SJCRH30 (cell line): ENCODE measurements around the gene AVPI1. TPM values are rescaled to one million over a fixed set of nuclear protein-coding genes. Genes with fewer than 3 reads are reported as not detected.

Experiments used
- DNase-seq, 2 experiments: peaks; one replicate each; pipeline ENCODE4 v3.0.0-alpha.2; 2015 to 2020
- H3K27ac ChIP-seq: fragments of 250-450 bp; sonication (Bioruptor Pico); 2 replicates; pipeline ENCODE4 v1.5.1; 2020; ENCODE audit warnings: mild to moderate bottlenecking, moderate library complexity
- H3K27me3 ChIP-seq: fragments of 250-450 bp; sonication (Bioruptor Pico); 2 replicates; pipeline ENCODE4 v1.5.1; 2020; ENCODE audit warnings: mild to moderate bottlenecking, moderate library complexity
- H3K36me3 ChIP-seq: fragments of 250-450 bp; sonication (Bioruptor Pico); 2 replicates; pipeline ENCODE4 v1.5.1; 2020; ENCODE audit warnings: mild to moderate bottlenecking, moderate library complexity
- H3K4me1 ChIP-seq: fragments of 250-450 bp; sonication (Bioruptor Pico); 2 replicates; pipeline ENCODE4 v1.5.1; 2020; ENCODE audit warnings: mild to moderate bottlenecking, moderate library complexity
- H3K4me3 ChIP-seq: fragments of 250-450 bp; sonication (Bioruptor Pico); 2 replicates; pipeline ENCODE4 v1.5.1; 2020; ENCODE audit warnings: mild to moderate bottlenecking, moderate library complexity
- H3K9me3 ChIP-seq: fragments of 250-450 bp; sonication (Bioruptor Pico); replicated peaks from 2 replicates; pipeline ENCODE4 v1.5.1; 2020; ENCODE audit warnings: mild to moderate bottlenecking, moderate library complexity
- total RNA-seq: library from RNA; depleted of rRNA; stranded (reverse); fragments of >200 nt; shearing (Covaris generic); gene quantifications from 2 replicates; pipeline ENCODE4 v1.2.3, GENCODE V29; 2014

AVPI1 gene
- total RNA-seq, 1 experiment from 2014 or later = 11.2 TPM

DNA sequence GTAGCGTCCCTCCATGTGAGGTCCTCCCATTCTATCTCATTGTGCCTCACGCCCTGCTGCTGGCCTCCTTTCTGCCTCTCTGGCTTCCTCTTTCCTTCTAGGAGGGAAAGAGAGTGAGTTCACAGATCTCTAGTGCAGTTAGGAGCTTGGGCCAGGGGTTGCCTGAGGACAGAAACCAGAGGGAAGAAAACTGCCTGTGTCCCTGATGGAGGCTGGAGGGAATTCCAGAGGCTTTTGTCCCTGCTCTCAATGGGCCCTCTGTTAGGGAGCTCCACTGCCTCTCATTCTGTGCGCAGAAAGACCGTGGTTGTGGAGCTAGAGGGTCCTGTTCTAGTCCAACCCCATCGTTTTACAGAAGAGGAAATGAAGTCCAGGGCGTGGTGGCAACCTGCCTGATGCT, 31.1 kb upstream of the AVPI1 start:
- peak; percentile 71 to 87 for DNase-seq
- no peak overlapping the region for H3K4me3 ChIP-seq

GRCh38 chr10:97717627-97718026, 30.6 kb upstream of the AVPI1 start:
- H3K27ac ChIP-seq = peak overlapping the region; percentile 82
- no peaks in the 10 kb centered on the region for H3K9me3 ChIP-seq

More for the DNA sequence above, 31.1 kb upstream of the AVPI1 start:
- no peaks in the 10 kb centered on the region; the same call in 1 of the 2 replicates for H3K36me3 ChIP-seq
- peaks cover 34% of the 10 kb centered on the region for H3K4me1 ChIP-seq
- peak overlapping the region; percentile 82 for H3K27ac ChIP-seq
- H3K27me3 ChIP-seq = no peaks in the 10 kb centered on the region
- H3K9me3 ChIP-seq = no peaks in the 10 kb centered on the region

DNA sequence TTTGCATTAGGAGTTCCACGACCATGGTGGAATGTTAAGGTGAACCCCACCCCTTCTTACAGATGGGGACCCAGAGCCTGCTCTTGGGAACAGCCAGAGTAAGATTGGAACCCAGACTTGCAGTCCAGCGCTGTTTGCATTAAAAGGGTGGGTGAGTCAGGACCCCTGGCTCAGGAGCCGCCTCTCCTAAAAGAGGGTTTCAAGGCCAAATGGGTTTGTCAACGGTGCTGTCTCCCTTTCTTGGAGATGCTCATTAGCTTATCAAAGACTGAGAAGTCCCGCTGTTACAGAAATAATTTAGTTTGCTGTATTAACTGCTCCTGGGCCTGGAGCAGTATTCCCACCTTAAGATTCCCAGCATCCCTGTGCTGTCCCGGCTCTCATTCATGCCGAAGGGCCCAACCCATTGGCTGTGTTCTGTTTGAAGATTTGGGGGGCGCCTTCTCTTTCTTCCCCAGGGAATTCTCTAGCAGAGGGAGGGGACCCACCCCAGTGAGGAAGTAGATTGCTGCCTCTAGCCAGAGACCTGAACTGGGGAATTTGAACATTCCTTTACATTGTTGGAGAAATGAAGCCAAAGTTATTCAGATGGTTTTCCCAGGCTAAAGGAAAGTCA, 28.3 kb upstream of the AVPI1 start:
- no peak for DNase-seq
- H3K27me3 ChIP-seq = no peaks in the 10 kb centered on the region
- no peaks in the 10 kb centered on the region; the same call in 1 of the 2 replicates for H3K36me3 ChIP-seq
- H3K4me1 ChIP-seq = peaks cover 34% of the 10 kb centered on the region
- no peaks in the 10 kb centered on the region for H3K9me3 ChIP-seq
- H3K4me3 ChIP-seq = peak overlapping the region; percentile 70
- peak overlapping the region; percentile 76; the same call in 1 of the 2 replicates for H3K27ac ChIP-seq

More at GRCh38 chr10:97717627-97718026, 30.6 kb upstream of the AVPI1 start:
- Histone ChIP-seq H3K36me3 (no peaks in the 10 kb centered on the region; the same call in 1 of the 2 replicates), H3K4me1 (peaks cover 34% of the 10 kb centered on the region), H3K27me3 (no peaks in the 10 kb centered on the region), H3K4me3 (no peak overlapping the region)
- DNase-seq = no peak

GRCh38 chr10:97714401-97715258, 27.6 kb upstream of the AVPI1 start:
- H3K36me3 ChIP-seq = no peaks in the 10 kb centered on the region; the same call in 1 of the 2 replicates
- peak overlapping the region; percentile 76 for H3K27ac ChIP-seq
- no peaks in the 10 kb centered on the region for H3K9me3 ChIP-seq
- peak overlapping the region; percentile 70 for H3K4me3 ChIP-seq
- DNase-seq = peak; percentile 82 to 85
- no peaks in the 10 kb centered on the region for H3K27me3 ChIP-seq
- peaks cover 30% of the 10 kb centered on the region for H3K4me1 ChIP-seq

- Histone ChIP-seq H3K27me3 (no peaks in the 10 kb centered on the region), H3K36me3 (no peaks in the 10 kb centered on the region; the same call in 1 of the 2 replicates), H3K27ac (peak overlapping the region; percentile 76), H3K4me1 (peaks cover 22% of the 10 kb centered on the region), H3K4me3 (peak overlapping the region; percentile 70), H3K9me3 (no peaks in the 10 kb centered on the region)
- peak; percentile 71 to 73 for DNase-seq
These were observed 26.9 kb upstream of the AVPI1 start for GRCh38 chr10:97713826-97714400.

GRCh38 chr10:97713339-97713825, 26.3 kb upstream of the AVPI1 start, which contains the start of gene MARVELD1:
Gene MARVELD1, plus strand, starts transcription at chr10:97713730. Its CDS starts 147 bp downstream, at chr10:97713877.
- Histone ChIP-seq H3K4me3 (peak within 1 kb of the TSS; percentile 70), H3K4me1 (peaks cover 17% of the 10 kb centered on the region), H3K36me3 (no peaks in the 10 kb centered on the region; the same call in 1 of the 2 replicates), H3K27ac (peak within 1 kb of the TSS; percentile 76), H3K9me3 (no peaks in the 10 kb centered on the region), H3K27me3 (no peaks in the 10 kb centered on the region)
- peak; percentile 88 to 91 for DNase-seq

DNA sequence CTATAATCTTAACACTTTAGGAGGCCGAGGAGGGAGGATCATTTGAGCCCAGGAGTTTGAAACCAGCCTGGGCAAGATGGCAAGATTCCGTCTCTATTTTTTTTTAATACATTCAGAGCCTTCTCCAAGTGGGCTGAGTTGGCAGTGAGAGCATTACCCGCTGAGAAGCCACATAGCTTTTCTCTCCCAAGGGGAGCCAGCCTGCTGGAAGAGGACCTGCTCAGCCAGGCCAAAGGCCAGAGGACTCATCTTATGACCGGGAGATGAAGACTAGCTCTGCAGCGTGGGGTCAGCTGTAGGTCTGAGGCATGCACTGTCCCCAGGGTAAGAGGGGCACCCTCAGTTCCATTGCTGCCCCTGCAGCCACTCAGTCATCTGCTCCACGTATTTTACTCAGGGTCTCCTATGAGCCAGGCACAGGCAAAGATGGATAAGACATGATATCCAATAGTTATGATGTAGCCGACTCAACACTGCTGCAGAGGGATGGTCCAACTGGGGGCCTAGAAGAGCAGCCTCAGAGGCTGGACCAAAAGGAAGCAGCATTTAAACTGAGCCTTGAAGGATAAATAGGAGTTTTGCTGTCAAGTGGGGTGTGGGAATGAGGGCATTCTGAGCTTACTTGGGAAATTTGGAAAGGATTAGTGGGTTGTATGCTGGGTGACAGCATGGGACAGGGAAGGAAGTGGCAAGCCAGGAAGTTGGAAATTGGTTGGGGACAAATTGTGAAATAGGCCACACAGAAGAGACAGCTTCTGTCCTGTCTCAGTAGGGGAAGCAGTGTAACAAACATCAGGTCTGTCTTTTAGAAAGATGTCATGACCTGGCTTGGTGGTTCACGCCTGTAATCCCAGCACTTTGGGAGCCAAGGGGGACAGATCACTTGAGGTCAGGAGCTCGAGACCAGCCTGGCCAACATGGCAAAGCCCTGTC, 24.9 kb upstream of the AVPI1 start:
- Histone ChIP-seq H3K27ac (no peak overlapping the region), H3K9me3 (no peaks in the 10 kb centered on the region), H3K27me3 (no peaks in the 10 kb centered on the region), H3K4me3 (no peak overlapping the region), H3K4me1 (peaks cover 3% of the 10 kb centered on the region; the same call in 1 of the 2 replicates), H3K36me3 (no peaks in the 10 kb centered on the region)
- no peak for DNase-seq

- Histone ChIP-seq H3K36me3 (no peaks in the 10 kb centered on the region), H3K27ac (no peak overlapping the region), H3K4me1 (no peaks in the 10 kb centered on the region), H3K27me3 (no peaks in the 10 kb centered on the region), H3K9me3 (peaks cover 4% of the 10 kb centered on the region; the same call in 1 of the 2 replicates), H3K4me3 (no peak overlapping the region)
- peak; percentile 69 to 84 for DNase-seq
These were observed 22.2 kb upstream of the AVPI1 start for GRCh38 chr10:97708976-97709946.

GRCh38 chr10:97708167-97708566, 21.1 kb upstream of the AVPI1 start:
- no peak for DNase-seq
- no peaks in the 10 kb centered on the region for H3K4me1 ChIP-seq
- peaks cover 4% of the 10 kb centered on the region; the same call in 1 of the 2 replicates for H3K9me3 ChIP-seq
- H3K4me3 ChIP-seq = no peak overlapping the region
- H3K36me3 ChIP-seq = no peaks in the 10 kb centered on the region
- no peak overlapping the region for H3K27ac ChIP-seq
- H3K27me3 ChIP-seq = no peaks in the 10 kb centered on the region

DNA sequence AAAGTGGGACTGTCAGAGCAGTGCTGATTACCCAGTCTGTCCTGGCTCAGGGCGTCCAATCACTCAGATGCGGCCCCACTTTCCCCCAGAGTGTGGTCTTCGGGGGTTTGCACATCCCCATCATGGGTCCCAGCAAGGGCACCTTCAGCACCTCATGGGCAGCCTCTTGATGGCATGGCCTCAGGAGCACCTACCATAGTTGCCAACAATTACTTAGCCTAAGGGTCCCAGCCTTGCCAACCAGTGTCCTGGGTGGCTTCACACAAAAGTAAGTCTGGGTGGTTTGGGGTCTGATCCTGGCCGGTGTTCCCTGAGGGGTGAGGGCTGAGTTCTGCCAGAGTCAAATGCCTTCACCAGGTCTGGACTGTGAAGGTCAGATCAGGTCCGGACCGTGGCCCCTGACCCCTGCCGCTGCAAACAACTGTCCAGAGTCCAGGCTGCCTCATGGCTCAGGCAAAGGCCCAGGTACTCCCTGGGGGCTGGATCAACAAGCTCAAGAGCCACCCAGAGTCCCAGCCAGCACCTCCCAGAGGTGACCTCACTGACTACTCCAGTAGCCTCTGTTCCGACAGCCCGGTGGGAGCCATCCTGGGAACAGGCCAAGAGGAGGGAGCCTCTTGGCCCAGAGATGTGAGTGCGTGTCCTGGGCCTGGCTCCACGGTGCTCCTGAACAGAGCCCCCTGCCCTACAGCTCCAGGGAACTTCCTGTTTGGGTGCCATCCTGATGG, 20.3 kb upstream of the AVPI1 start:
- no peaks in the 10 kb centered on the region for H3K4me1 ChIP-seq
- no peak for DNase-seq
- no peaks in the 10 kb centered on the region for H3K27me3 ChIP-seq
- peaks cover 4% of the 10 kb centered on the region; the same call in 1 of the 2 replicates for H3K9me3 ChIP-seq
- H3K27ac ChIP-seq = no peak overlapping the region
- H3K36me3 ChIP-seq = no peaks in the 10 kb centered on the region
- H3K4me3 ChIP-seq = no peak overlapping the region

GRCh38 chr10:97705006-97705670, 18.1 kb upstream of the AVPI1 start:
- H3K27ac ChIP-seq = no peak overlapping the region
- no peaks in the 10 kb centered on the region for H3K27me3 ChIP-seq
- H3K4me3 ChIP-seq = no peak overlapping the region
- no peaks in the 10 kb centered on the region for H3K36me3 ChIP-seq
- no peaks in the 10 kb centered on the region for H3K4me1 ChIP-seq
- peaks cover 4% of the 10 kb centered on the region; the same call in 1 of the 2 replicates for H3K9me3 ChIP-seq
- DNase-seq = no peak

GRCh38 chr10:97704341-97704740, 17.3 kb upstream of the AVPI1 start:
- Histone ChIP-seq H3K9me3 (peaks cover 4% of the 10 kb centered on the region; the same call in 1 of the 2 replicates), H3K4me1 (no peaks in the 10 kb centered on the region), H3K27me3 (no peaks in the 10 kb centered on the region), H3K4me3 (no peak overlapping the region), H3K27ac (no peak overlapping the region), H3K36me3 (no peaks in the 10 kb centered on the region)
- no peak for DNase-seq
